SH-SY5Y (cell line): ENCODE measurements around the gene IFIT3.

Experiments
- GATA2 ChIP-seq: IDR thresholded peaks from 2 replicates; pipeline ENCODE4 v1.6.1; 2011; ENCODE audit warnings: mild to moderate bottlenecking, low read depth, low read length
- GATA3 ChIP-seq: IDR thresholded peaks from 2 replicates; pipeline ENCODE4 v1.6.1; 2011; ENCODE audit warnings: low read depth, mild to moderate bottlenecking, low read length, moderate library complexity

DNA sequence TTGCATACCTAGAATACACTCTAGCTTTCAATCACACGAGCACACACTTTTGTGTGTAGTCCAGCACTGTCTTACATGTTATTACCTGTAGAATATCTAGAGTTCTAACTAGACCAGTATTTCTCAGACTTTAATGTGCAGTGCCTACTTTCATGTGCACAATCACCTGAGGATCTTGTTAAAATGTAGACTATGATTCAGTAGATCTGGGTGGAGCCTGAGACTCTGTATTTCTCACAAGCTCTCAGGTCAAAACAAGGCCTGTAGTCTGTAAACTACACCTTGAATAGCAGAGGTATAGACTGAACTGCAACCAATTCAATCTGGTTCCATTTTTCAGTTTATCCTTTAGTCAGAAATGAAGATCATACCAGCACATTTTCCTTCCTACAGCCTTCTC, 14.8 kb upstream of the IFIT3 start:
- no peak for TF ChIP-seq GATA3
- no peak for TF ChIP-seq GATA2
